Measurements from ENCODE around the gene DCAF4. TPM values are rescaled to one million over a fixed set of nuclear protein-coding genes. Genes with fewer than 3 reads are reported as not detected.

Gene DCAF4
- polyA plus RNA-seq, 1 of the 3 experiments (the other 2 are of a cell fraction): 17.9 TPM

GRCh38 chr14:72904840-72905561 is 21.3 kb upstream of the DCAF4 start:
- WGBS (ENCODE audit: low lambda C conversion rate): 22% methylated on average over 5 of the region's 5 CpGs
- Histone ChIP-seq H3K9me3 (no peaks in the 10 kb centered on the region), H3K4me2 (no peak overlapping the region), H3K4me3 (ENCODE audit: low read depth in 2 of 2, low read length in 1 of 2) (no peak overlapping the region; a peak in 1 of 4 replicates), H2AFZ (ENCODE audit: low read depth) (no peak overlapping the region), H3K27ac (ENCODE audit: low read depth in 2 of 2, low read length in 1 of 2) (no peak overlapping the region), H3K79me2 (ENCODE audit: insufficient read depth) (no peaks in the 10 kb centered on the region), H3K9ac (no peak overlapping the region), H3K9me2 (no peaks in the 10 kb centered on the region), H3K27me3 (ENCODE audit: insufficient read depth) (no peaks in the 10 kb centered on the region), H3K4me1 (ENCODE audit: control insufficient read depth in 1 of 2, insufficient read depth in 2 of 2, low read depth in 1 of 2, low read length in 1 of 2) (peaks cover 0 to 33% of the 10 kb centered on the region in 2 experiments; a peak in 1 of 4 replicates), H3K36me3 (replicated peaks in 1 of 2; ENCODE audit: control insufficient read depth in 1 of 2, insufficient read depth in 2 of 2, low read length in 1 of 2) (no peaks in the 10 kb centered on the region), H3F3A (replicated peaks; ENCODE audit: insufficient read depth) (no peaks in the 10 kb centered on the region), H4K20me1 (ENCODE audit: insufficient read depth) (no peaks in the 10 kb centered on the region)
- peak; percentile 65 for DNase-seq
- TF ChIP-seq FOSL2 (IDR thresholded peaks at IDR 0.05; ENCODE audit: borderline replicate concordance, low read depth): no peak
- no peak for TF ChIP-seq JUND (IDR thresholded peaks at IDR 0.05)
- no peak for TF ChIP-seq MEF2A (IDR thresholded peaks at IDR 0.05; ENCODE audit: borderline replicate concordance, low read depth)
- TF ChIP-seq MAX (IDR thresholded peaks at IDR 0.05; ENCODE audit: low read depth): no peak
- no peak for TF ChIP-seq RFX5 (IDR thresholded peaks at IDR 0.05; ENCODE audit: low read length)
- peak; percentile 97 for TF ChIP-seq SMC3 (IDR thresholded peaks at IDR 0.05; ENCODE audit: low read depth, low read length)
- TF ChIP-seq SIN3A (IDR thresholded peaks at IDR 0.05; ENCODE audit: borderline replicate concordance, low read depth, low read length): no peak
- TF ChIP-seq GATA2 (CRISPR knock-in tag; IDR thresholded peaks at IDR 0.05): no peak
- TF ChIP-seq CTCF (IDR thresholded peaks at IDR 0.05): peak; percentile 96
- TF ChIP-seq PBX3 (IDR thresholded peaks at IDR 0.05): no peak
- peak; percentile 96 for TF ChIP-seq RAD21 (IDR thresholded peaks at IDR 0.05; ENCODE audit: low read length)
- TF ChIP-seq NRF1 (IDR thresholded peaks at IDR 0.05; ENCODE audit: low read depth, low read length): 0 out of 2 replicates have a peak, but pooled peaks have one; percentile 9
- CTCF ChIA-PET: interaction anchor here (0.6 to 10.8 kb wide), 60 partner anchors 10 to 447 kb away, joined by 3 to 339 read pairs (median 4); partner anchors contain the start of genes DCAF4 and DPF3
- POLR2A ChIA-PET: no interaction called here

GRCh38 chr14:72906316-72906715 is 19.9 kb upstream of the DCAF4 start:
- 14% methylated on average over 3 of the region's 3 CpGs for WGBS (ENCODE audit: low lambda C conversion rate)
- Histone ChIP-seq H3K9ac (no peak overlapping the region), H3K36me3 (replicated peaks in 1 of 2; ENCODE audit: control insufficient read depth in 1 of 2, insufficient read depth in 2 of 2, low read length in 1 of 2) (no peaks in the 10 kb centered on the region), H2AFZ (ENCODE audit: low read depth) (no peak overlapping the region), H3F3A (replicated peaks; ENCODE audit: insufficient read depth) (no peaks in the 10 kb centered on the region), H3K79me2 (ENCODE audit: insufficient read depth) (no peaks in the 10 kb centered on the region), H3K9me3 (no peaks in the 10 kb centered on the region), H3K4me3 (ENCODE audit: low read depth in 2 of 2, low read length in 1 of 2) (no peak overlapping the region), H3K4me1 (ENCODE audit: control insufficient read depth in 1 of 2, insufficient read depth in 2 of 2, low read depth in 1 of 2, low read length in 1 of 2) (peaks cover 0 to 33% of the 10 kb centered on the region in 2 experiments; a peak in 1 of 4 replicates), H3K27ac (ENCODE audit: low read depth in 2 of 2, low read length in 1 of 2) (no peak overlapping the region), H3K9me2 (no peaks in the 10 kb centered on the region), H3K4me2 (peak overlapping the region; percentile 17; the same call in 1 of the 2 replicates), H4K20me1 (ENCODE audit: insufficient read depth) (no peaks in the 10 kb centered on the region), H3K27me3 (ENCODE audit: insufficient read depth) (no peaks in the 10 kb centered on the region)
- no peak for DNase-seq
- CTCF ChIA-PET: interaction anchor here (1.4 to 10.8 kb wide), 7 partner anchors 42 to 392 kb away, joined by 3 to 339 read pairs (median 36); no protein-coding TSS in a partner anchor
- TF ChIP-seq CTCF (IDR thresholded peaks at IDR 0.05) (no peak), MAX (IDR thresholded peaks at IDR 0.05; ENCODE audit: low read depth) (no peak), NRF1 (IDR thresholded peaks at IDR 0.05; ENCODE audit: low read depth, low read length) (no peak), RFX5 (IDR thresholded peaks at IDR 0.05; ENCODE audit: low read length) (no peak), FOSL2 (IDR thresholded peaks at IDR 0.05; ENCODE audit: borderline replicate concordance, low read depth) (peak; percentile 36; the same call in 1 of the 2 replicates), USF2 (IDR thresholded peaks at IDR 0.05; ENCODE audit: borderline replicate concordance, low read depth, low read length) (no peak), TEAD4 (IDR thresholded peaks at IDR 0.05; ENCODE audit: borderline replicate concordance, insufficient read depth) (peak; percentile 52; the same call in 1 of the 2 replicates), GABPA (IDR thresholded peaks at IDR 0.05; ENCODE audit: low read depth) (no peak), USF1 (IDR thresholded peaks at IDR 0.05; ENCODE audit: borderline replicate concordance, low read depth) (no peak), TCF12 (IDR thresholded peaks at IDR 0.05) (peak; percentile 26; the same call in 1 of the 2 replicates), GATA2 (CRISPR knock-in tag; IDR thresholded peaks at IDR 0.05) (no peak), RAD21 (IDR thresholded peaks at IDR 0.05; ENCODE audit: low read length) (no peak), RXRA (IDR thresholded peaks at IDR 0.05; ENCODE audit: borderline replicate concordance, low read depth) (no peak)
- POLR2A ChIA-PET: no interaction called here
